Measurements from ENCODE around the gene PSMB7. TPM values are rescaled to one million over a fixed set of nuclear protein-coding genes. Genes with fewer than 3 reads are reported as not detected.
A peak's percentile ranks its signal among the peaks of the same experiment; 100 is the strongest.

The PSMB7 gene
- total RNA-seq, 1 donor = 143 TPM

DNA sequence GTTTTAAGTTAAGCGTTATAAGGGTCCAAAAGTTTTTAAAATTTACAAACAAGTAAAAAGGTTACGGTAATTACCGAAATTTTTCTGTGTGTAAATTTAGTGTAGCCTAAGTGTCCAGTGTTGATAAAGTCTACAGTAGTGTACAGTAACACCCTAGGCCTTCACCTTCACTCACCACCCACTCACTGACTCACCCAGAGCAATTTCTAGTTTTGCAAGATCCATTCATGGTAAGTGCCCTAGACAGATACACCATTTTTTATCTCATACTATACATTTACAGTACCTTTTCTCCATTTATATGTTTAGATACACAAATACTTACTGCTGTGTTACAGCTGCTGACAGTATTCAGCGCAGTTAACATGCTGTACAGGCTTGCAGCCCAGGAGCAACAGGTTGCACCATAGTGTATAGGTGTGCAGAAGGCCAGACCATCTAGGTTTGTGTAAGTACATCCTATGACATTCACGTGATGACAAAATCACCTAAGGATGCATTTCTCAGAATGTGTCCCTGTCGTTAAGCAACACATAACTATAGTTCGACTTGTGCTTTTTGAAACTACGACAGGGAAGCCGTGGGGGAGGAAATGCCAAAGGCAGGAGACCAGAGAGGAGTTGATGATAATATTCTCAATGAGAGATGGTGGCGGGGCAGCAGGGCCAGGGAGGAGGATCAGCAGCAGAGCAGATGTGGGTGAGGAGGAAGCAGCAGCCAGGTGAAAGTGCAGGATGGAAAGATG, 48.6 kb downstream of the PSMB7 start:
- TF ChIP-seq, protein P1, sequence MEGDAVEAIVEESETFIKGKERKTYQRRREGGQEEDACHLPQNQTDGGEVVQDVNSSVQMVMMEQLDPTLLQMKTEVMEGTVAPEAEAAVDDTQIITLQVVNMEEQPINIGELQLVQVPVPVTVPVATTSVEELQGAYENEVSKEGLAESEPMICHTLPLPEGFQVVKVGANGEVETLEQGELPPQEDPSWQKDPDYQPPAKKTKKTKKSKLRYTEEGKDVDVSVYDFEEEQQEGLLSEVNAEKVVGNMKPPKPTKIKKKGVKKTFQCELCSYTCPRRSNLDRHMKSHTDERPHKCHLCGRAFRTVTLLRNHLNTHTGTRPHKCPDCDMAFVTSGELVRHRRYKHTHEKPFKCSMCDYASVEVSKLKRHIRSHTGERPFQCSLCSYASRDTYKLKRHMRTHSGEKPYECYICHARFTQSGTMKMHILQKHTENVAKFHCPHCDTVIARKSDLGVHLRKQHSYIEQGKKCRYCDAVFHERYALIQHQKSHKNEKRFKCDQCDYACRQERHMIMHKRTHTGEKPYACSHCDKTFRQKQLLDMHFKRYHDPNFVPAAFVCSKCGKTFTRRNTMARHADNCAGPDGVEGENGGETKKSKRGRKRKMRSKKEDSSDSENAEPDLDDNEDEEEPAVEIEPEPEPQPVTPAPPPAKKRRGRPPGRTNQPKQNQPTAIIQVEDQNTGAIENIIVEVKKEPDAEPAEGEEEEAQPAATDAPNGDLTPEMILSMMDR (IDR thresholded peaks at IDR 0.05; ENCODE audit: insufficient read depth, low read depth, low read length) = no peak
- no peak overlapping the region for H3K4me3 ChIP-seq (ENCODE audit: low read depth, low read length)
- DNase-seq (ENCODE audit: low read depth) = peak; percentile 30

DNA sequence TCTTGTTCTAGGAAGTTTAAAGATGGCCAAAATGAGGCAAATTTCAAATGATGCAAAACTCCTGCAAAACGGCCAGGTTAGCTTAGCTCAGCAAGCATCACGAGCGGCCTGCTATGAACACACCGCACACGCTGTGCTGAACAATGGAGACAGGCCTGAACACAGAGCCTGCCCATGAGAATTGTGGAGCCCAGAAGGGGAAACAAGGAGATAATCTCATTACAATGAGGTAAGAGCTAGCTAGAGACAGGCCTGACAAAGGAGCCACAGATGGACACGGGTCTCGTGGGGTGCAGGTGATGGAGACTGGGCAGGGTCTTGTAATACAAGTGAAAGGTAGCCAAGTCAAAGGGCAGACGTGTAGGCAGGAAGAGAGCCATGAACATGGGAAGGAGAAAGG, 50.2 kb downstream of the PSMB7 start:
- H3K4me3 ChIP-seq (ENCODE audit: low read depth, low read length) = no peak overlapping the region
- DNase-seq (ENCODE audit: low read depth) = no peak
- TF ChIP-seq, protein P1 (IDR thresholded peaks at IDR 0.05; ENCODE audit: insufficient read depth, low read depth, low read length) = no peak

DNA sequence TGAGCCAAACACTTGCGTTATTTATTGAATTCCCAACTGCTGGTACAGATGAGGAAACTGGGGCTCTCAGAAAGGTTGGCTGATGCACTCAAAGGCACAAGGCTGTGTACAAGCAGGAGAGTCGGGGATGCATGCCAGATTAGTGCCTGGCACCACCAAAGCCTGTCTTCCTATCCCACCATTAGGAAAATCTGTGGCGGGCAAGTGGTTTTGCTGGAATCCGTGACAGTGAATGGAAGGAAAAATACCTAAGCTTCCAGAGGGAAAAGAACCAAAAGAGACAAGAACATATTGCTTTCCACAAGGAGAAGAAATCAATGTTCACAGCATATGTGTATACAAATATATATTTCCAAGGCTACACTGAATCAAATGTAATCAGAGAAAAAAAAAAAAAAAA, 51.1 kb downstream of the PSMB7 start:
- TF ChIP-seq, protein P1 (IDR thresholded peaks at IDR 0.05; ENCODE audit: insufficient read depth, low read depth, low read length) = no peak
- no peak overlapping the region for H3K4me3 ChIP-seq (ENCODE audit: low read depth, low read length)
- no peak for DNase-seq (ENCODE audit: low read depth)

DNA sequence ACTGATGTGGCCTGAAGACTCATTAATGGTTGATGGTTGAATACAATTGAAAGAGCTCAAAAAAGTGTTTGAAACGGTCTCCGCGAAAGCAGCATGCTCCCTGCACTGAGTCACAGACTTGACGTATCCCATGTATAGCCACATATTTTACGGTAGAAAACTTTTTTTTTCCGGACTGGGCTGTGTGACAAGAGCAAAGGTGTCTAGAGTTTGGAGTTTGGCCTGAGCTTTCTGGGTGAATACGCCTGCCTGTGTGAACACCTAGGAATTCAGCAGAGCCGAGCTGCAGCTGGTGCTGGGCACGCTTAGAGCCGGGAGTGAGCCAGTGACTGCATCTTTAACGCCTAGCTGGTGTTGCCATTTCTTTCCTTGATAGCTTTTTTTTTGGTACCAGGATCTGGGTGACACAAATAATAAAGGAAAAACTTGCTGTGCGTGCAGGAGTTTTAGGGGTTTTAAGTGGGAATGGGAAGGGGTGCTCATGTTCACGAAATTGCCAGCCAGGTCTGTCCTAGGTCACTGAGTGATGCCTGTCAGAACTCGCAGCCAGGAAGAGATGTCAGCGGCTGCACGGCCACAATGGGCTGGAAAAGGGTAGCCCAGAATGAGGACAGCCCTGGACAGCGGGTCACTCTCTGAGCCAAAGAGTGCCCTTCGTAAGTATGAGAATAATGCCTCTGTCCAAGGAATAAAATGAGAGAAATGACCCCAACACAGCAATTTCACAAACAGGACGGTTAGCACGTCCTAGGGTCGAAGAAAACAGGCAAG, 51.7 kb downstream of the PSMB7 start:
- H3K4me3 ChIP-seq (ENCODE audit: low read depth, low read length) = no peak overlapping the region
- TF ChIP-seq, protein P1 (IDR thresholded peaks at IDR 0.05; ENCODE audit: insufficient read depth, low read depth, low read length) = no peak
- DNase-seq (ENCODE audit: low read depth) = no peak

DNA sequence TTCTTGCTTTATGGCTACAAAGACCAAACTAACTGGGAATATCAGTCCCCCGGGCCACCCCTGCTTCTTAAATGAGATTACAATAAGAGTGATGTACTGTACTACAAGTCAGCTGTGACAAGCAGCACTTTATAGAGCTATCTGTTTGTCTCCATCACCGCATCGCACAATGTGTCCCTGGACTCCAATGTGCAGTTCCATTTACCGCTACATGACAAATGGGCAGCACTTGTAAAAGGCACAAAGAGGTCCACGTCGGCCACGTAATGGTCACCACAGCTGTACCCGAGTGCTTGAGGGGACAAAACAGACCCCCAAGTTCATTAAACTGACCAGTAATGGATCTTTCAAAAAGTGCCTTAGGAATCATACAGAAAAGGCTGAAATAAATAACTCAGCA, 54.1 kb downstream of the PSMB7 start:
- DNase-seq (ENCODE audit: low read depth) = no peak
- TF ChIP-seq, protein P1 (IDR thresholded peaks at IDR 0.05; ENCODE audit: insufficient read depth, low read depth, low read length) = no peak
- no peak overlapping the region for H3K4me3 ChIP-seq (ENCODE audit: low read depth, low read length)

DNA sequence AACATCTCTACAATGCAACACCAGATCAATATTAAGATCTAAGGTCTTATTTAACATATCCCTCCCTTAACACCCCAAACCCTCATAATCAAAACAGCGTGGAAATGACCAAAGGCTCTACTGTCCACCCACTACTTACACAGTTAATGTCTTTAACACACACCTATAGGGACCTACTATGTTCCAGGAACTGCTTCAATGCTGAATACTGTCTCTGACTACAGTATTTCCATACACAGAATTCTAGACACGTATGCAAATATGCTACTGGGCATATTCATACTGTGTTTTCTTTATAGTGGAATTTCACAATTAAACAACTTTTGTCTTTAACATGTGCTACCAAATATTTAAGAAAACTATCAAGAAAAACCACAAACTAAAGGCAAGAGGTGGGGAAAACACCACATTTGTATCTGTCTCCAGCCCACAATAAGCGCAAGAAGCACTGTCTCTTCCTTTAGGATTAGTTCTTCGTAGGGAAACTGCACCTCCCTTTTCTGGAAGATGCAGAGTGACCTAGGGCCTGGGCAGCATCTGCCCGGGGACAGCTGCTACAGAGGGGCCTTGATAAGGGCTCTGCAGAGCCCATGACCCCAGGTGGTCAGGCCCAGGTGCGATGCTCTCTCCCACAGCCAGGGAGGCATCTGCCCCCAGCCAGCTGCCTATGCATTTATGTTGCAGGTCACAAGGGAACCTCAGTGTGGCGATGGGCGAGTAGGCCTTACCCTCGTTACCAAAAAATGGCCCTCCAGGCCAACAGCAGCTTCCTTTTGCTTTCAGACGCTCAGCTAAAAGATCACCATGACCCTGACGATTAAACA, 55.2 kb downstream of the PSMB7 start:
- no peak overlapping the region for H3K4me3 ChIP-seq (ENCODE audit: low read depth, low read length)
- TF ChIP-seq, protein P1 (IDR thresholded peaks at IDR 0.05; ENCODE audit: insufficient read depth, low read depth, low read length) = no peak
- no peak for DNase-seq (ENCODE audit: low read depth)

All from fibroblast of villous mesenchyme (primary cell).